Motor neuron (in vitro differentiated cells): ENCODE measurements around the gene SNCAIP. TPM values are rescaled to one million over a fixed set of nuclear protein-coding genes. Genes with fewer than 3 reads are reported as not detected.
"Not testable (repeated sequence)": the region's sequence is repeated elsewhere in the genome, so short reads cannot be mapped to it uniquely, and the experiment has no call there.

Experiments
- ATAC-seq, 8 experiments: fragments of 200-7000 bp; cut with Tn5 transposase; replicated peaks in 6 of 8; 2 replicates each; pipeline ENCODE4 v1.8.0; 2021; ENCODE audit warnings: mild to moderate bottlenecking in 8 of 8, moderate library complexity in 8 of 8
- H3K27ac ChIP-seq, 2 donors: fragments of 250-450 bp; sonication (Bioruptor Pico); 2 replicates each; pipeline ENCODE4 v1.9.0; 2021; ENCODE audit warnings: antibody characterized with exemption in 2 of 2, mild to moderate bottlenecking in 2 of 2, moderate library complexity in 1 of 2
- H3K4me1 ChIP-seq, 2 donors: fragments of 250-450 bp; sonication (Bioruptor Pico); replicated peaks in 1 of 2; 2 replicates each; pipeline ENCODE4 v1.6.1; 2021; ENCODE audit warnings: antibody characterized with exemption in 2 of 2, mild to moderate bottlenecking in 2 of 2, moderate library complexity in 1 of 2
- H3K4me3 ChIP-seq, 5 donors: fragments of 250-450 bp; sonication (Bioruptor Pico); 2 replicates each; pipeline ENCODE4 v1.9.0; 2021; ENCODE audit warnings: antibody characterized with exemption in 5 of 5, mild to moderate bottlenecking in 5 of 5, moderate library complexity in 4 of 5
- WGBS, 10 experiments: fragments of 450-650 bp; shearing (Covaris generic); methylation state at CpG; one replicate each; pipeline ENCODE4 v1.0.0; 2022; 5-methylcytosine and 5-hydroxymethylcytosine counted together
- in situ Hi-C, 9 experiments: fragments of 400-800 bp; cut with MboI; loops; one replicate each; pipeline ENCODE4 v1.15.0; 2021; ENCODE audit warnings: low sequenced_read_pairs in 9 of 9, low pct_unique_long_range_greater_than_20kb in 2 of 9; ENCODE audit not compliant: unreplicated experiment in 9 of 9
- total RNA-seq, 8 experiments: library from RNA; unstranded; fragments of 300-600 nt; gene quantifications; 2 replicates each; pipeline versions ENCODE4 v1.2.3 to v1.2.4, GENCODE V29; 2022

SNCAIP gene
- total RNA-seq, 8 experiments from 2014 or later = 1.6 to 42.3 (median 17.8) TPM

DNA sequence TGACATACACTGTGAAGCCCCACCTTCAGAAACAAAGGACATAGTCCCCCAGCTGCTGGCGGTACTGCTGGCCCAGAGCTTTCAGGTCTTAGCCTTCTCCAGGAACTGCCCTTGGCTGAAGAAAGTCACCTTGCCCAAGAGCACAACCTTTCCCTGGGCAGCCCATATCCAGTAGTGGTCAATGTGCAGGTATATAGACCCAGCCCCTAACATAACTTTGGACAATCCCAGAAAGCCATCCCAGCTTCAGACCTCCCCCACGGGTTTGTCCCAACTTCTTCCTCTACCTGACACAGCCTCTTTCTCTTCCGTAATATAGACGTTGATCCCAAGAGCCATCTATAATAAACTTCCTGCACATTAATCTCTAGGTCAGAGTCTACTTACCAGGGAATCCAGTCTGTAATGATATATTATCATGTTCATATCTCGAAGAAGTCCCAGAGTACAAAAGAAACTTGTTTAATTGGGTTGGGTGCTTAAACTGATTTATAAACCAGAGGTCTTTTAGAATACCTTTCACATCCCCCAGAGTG lies 157.4 kb downstream of the SNCAIP start:
- ATAC-seq = no peak
- H3K4me3 ChIP-seq = no peak overlapping the region
- H3K27ac ChIP-seq = no peak overlapping the region
- in situ Hi-C loops = no loop called here
- 38 to 100% (median 95%) methylated on average over 1 to 5 of the region's 5 CpGs; no CpG with 5 or more reads in 1 of the 10 experiments for WGBS, 10 experiments
- peaks cover 8 to 16% of the 10 kb centered on the region in 2 donors for H3K4me1 ChIP-seq

- peaks cover 2 to 11% of the 10 kb centered on the region in 2 donors for H3K4me1 ChIP-seq
- H3K27ac ChIP-seq = no peak overlapping the region
- no peak overlapping the region for H3K4me3 ChIP-seq
- no peak for ATAC-seq
- in situ Hi-C loops = no loop called here
- WGBS, 10 experiments = 0 to 100% (median 81%) methylated on average over 1 to 2 of the region's 2 CpGs
Observed at GRCh38 chr5:122470365-122470764, 158.3 kb downstream of the SNCAIP start.

DNA sequence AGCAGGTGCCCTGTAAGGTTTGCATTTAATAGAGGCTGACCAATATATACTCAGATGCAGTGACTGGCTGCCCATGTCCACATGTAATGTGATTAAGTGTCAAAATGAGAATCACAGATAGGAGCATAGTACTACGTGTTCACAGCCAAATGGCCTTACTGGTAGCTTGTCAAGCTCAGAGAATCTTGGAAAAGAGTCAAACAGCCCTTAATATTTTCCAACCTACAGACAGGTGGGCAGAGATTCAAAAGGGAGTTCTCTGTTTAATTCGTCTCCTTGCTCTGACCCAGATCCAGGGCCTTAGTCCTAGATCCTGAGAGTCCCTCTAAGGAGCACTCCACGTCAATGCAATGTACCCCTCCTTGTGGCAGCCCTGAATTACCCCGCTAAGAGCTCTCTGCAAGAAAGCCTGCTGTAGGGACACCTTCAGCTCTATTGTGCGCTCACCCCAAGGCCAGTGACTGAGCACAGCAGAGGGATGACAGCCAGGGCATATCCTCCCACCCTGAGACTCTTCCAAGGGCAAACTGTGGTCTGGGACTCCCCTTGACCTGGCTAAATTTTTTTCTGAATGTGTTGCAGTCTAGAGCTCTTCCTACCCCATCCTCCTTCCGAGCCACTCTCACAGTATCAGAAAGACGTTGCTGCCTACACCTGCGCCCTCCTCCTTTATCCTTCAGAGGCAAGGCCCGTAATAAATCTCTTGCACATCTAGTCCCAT lies 159.2 kb downstream of the SNCAIP start:
- in situ Hi-C loops = no loop called here
- Histone ChIP-seq H3K4me1 (peaks cover 0 to 4% of the 10 kb centered on the region in 2 donors), H3K4me3 (no peak overlapping the region), H3K27ac (no peak overlapping the region)
- WGBS, 10 experiments = 13 to 89% (median 56%) methylated on average over 1 to 8 of the region's 9 CpGs; no CpG with 5 or more reads in 1 of the 10 experiments
- ATAC-seq = peak in 2 of 8 experiments; percentile 10 to 36

DNA sequence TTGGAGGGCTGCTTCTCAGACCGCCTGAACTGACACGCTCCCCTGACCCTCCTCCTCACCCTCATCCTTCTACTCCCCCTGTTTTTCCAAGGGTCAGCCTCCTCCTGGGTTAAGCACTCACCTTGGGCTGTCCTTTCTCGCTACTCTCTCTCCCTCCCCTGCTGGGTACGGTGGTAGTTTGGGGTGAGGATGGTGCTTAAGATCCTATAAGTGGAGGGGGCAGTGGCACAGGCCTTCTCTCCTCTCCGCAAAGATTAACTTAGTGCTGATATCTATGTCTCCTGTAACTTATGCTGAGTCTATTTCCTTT lies 159.7 kb downstream of the SNCAIP start:
- in situ Hi-C loops = no loop called here
- H3K27ac ChIP-seq = no peak overlapping the region
- WGBS, 10 experiments = 50 to 100% (median 81%) methylated on average over 1 to 4 of the region's 5 CpGs; no CpG with 5 or more reads in 4 of the 10 experiments
- ATAC-seq = peak in 2 of 8 experiments; percentile 9 to 13
- no peak overlapping the region for H3K4me3 ChIP-seq
- peaks cover 0 to 3% of the 10 kb centered on the region in 2 donors for H3K4me1 ChIP-seq

DNA sequence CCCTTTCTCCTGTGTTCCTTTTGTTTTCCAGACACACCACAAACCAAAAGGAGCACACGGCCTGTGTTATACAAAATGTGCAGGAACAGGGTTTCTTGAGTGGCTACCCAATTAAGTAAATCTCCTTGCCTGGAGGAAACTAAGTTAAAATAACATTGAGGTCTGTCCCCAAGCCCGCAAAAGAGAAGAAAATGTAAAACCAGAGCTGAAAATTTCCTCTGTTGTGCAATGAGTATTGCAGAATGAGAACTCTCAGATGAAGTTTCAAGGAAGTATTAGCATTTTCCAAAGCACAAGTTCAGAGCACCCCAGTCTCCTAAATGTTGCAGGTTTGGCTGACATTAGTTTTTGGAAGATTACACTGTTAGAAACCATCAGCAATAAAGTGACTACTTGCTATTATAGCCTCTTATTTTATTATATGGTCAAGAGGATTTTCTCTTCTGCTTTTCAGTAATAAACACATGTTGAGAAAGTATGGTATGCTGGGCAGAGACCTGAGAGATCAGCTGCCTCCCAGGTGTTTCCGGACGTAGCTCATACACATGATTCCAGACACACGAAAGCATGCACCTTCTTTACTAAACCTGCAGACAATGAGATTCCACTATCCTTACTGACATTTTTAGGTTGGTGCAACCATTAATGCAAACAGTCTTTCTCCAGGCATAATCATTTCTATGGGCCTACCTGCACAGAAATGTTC lies 161.3 kb downstream of the SNCAIP start:
- ATAC-seq = peak in 3 of 8 experiments; percentile 33 to 83 (median 58)
- no peak overlapping the region for H3K4me3 ChIP-seq
- 6 to 96% (median 78%) methylated on average over 2 to 5 of the region's 5 CpGs; no CpG with 5 or more reads in 2 of the 10 experiments for WGBS, 10 experiments

GRCh38 chr5:122473941-122474340 lies 161.9 kb downstream of the SNCAIP start:
- ATAC-seq = no peak
- peaks cover 0 to 3% of the 10 kb centered on the region in 2 donors for H3K4me1 ChIP-seq
- no peak overlapping the region for H3K4me3 ChIP-seq
- 40 to 93% (median 82%) methylated on average over 1 to 3 of the region's 4 CpGs; no CpG with 5 or more reads in 6 of the 10 experiments for WGBS, 10 experiments
- no peak overlapping the region for H3K27ac ChIP-seq
- in situ Hi-C loops = no loop called here

More for the DNA sequence above, 161.3 kb downstream of the SNCAIP start:
- in situ Hi-C loops = no loop called here
- Histone ChIP-seq H3K4me1 (peaks cover 0 to 3% of the 10 kb centered on the region in 2 donors), H3K27ac (no peak overlapping the region)

DNA sequence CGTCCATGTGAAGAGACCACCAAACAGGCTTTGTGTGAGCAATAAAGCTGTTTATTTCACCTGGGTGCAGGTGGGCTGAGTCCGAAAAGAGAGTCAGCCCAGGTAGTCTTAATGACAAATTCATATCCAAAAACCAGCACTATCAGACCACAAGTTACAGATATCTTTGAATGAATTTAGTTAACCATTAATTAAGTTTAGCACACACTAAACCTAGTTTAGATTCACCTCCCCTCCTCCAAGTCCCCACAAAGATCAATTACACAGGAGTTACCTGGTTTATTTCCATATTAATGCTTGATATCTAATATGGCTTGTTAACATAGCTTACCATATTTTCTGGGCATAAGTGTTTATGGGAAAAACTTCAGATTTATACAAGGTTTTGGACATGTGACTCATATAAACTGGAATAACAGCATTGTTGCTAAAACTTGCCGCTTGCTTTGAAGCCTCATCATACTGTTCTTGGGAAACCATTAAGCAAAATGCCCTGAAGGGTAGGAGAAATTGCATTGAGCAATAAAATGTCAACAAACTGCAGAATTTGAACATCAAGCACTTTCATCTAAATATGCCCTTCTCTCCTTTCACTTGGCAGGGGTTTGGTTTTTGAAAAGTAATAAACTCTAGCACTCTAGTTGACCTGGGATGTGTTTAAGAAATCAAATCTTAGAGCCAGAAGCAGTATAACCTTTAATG lies 166.9 kb downstream of the SNCAIP start:
- ATAC-seq = peak in 3 of 8 experiments; percentile 94 to 96 (median 96)
- in situ Hi-C loops = no loop called here
- Histone ChIP-seq H3K27ac (no peak overlapping the region), H3K4me1 (no peaks in the 10 kb centered on the region), H3K4me3 (no peak overlapping the region)
- 29 to 100% (median 100%) methylated on average over 1 to 2 of the region's 3 CpGs; no CpG with 5 or more reads in 3 of the 10 experiments for WGBS, 10 experiments

- ATAC-seq = no peak
- in situ Hi-C loops = no loop called here
- Histone ChIP-seq H3K4me3 (no peak overlapping the region), H3K4me1 (no peaks in the 10 kb centered on the region), H3K27ac (no peak overlapping the region)
- WGBS, 10 experiments = 40 to 89% (median 71%) methylated on average over 1 of the region's 1 CpG; no CpG with 5 or more reads in 2 of the 10 experiments
Observed at GRCh38 chr5:122480146-122480545, 168.1 kb downstream of the SNCAIP start.

GRCh38 chr5:122484103-122484502 lies 172.1 kb downstream of the SNCAIP start:
- no peak overlapping the region for H3K4me3 ChIP-seq
- no peak overlapping the region for H3K27ac ChIP-seq
- in situ Hi-C loops = no loop called here
- 44 to 100% (median 78%) methylated on average over 1 to 3 of the region's 3 CpGs; no CpG with 5 or more reads in 1 of the 10 experiments for WGBS, 10 experiments
- no peak for ATAC-seq
- H3K4me1 ChIP-seq = no peaks in the 10 kb centered on the region

DNA sequence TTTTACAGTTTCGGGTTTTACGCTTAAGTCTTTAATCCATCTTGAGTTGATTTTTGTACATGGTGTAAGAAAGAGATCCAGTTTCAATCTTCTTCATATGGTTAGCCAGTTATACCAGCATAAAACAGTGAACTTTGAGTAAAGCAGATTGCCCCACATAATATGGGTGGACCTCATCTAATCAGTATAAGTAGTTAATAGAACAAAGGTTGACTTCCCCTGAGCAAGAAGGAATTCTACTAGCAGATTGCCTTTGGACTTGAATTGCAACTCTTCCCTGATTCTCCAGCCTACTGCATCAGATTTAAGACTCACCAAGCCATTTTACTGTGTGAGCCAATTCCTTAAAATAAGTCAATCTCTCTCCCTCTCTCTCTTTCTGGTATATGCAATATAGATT lies 173.2 kb downstream of the SNCAIP start:
- WGBS, 10 experiments = 80 to 100% (median 96%) methylated on average over 1 to 2 of the region's 2 CpGs; no CpG with 5 or more reads in 2 of the 10 experiments
- Histone ChIP-seq H3K27ac (no peak overlapping the region), H3K4me1 (no peaks in the 10 kb centered on the region), H3K4me3 (no peak overlapping the region)
- no peak for ATAC-seq
- in situ Hi-C loops = no loop called here

- ATAC-seq, H3K4me1 ChIP-seq, H3K4me3 ChIP-seq, H3K27ac ChIP-seq, in situ Hi-C loops: not testable (repeated sequence)
- WGBS, 10 experiments = 66 to 100% (median 85%) methylated on average over 1 to 6 of the region's 6 CpGs; no CpG with 5 or more reads in 2 of the 10 experiments
Observed at GRCh38 chr5:122486616-122487015, 174.6 kb downstream of the SNCAIP start.

- 60 to 96% (median 80%) methylated on average over 2 to 5 of the region's 5 CpGs; no CpG with 5 or more reads in 1 of the 10 experiments for WGBS, 10 experiments
- H3K4me1 ChIP-seq = peaks cover 0 to 14% of the 10 kb centered on the region in 2 donors
- no peak overlapping the region for H3K4me3 ChIP-seq
- in situ Hi-C loops = loop anchor here in 1 of 9 experiments (10.0 kb wide), 1 partner anchor 296 kb away; no protein-coding TSS in a partner anchor
- H3K27ac ChIP-seq = no peak overlapping the region
- ATAC-seq = no peak
Observed at GRCh38 chr5:122490718-122491117, 178.7 kb downstream of the SNCAIP start.
